Osteocyte (in vitro differentiated cells): ENCODE results near the gene MEIS2. TPM values are rescaled to one million over a fixed set of nuclear protein-coding genes. Genes with fewer than 3 reads are reported as not detected.

ENCODE experiments used
- DNase-seq: peaks from one replicate; pipeline ENCODE4 v3.0.0; 2021; ENCODE audit warnings: mixed read lengths; ENCODE audit not compliant: unreplicated experiment; ENCODE audit errors: extremely low spot score
- H3K27ac Mint-ChIP-seq: one replicate; pipeline ENCODE4 v1.8.0; 2021; ENCODE audit warnings: mild to moderate bottlenecking, mixed read lengths; ENCODE audit not compliant: unreplicated experiment
- H3K27me3 Mint-ChIP-seq: one replicate; pipeline ENCODE4 v1.8.0; 2021; ENCODE audit warnings: mixed read lengths; ENCODE audit not compliant: unreplicated experiment
- H3K36me3 Mint-ChIP-seq: one replicate; pipeline ENCODE4 v1.8.0; 2021; ENCODE audit warnings: mixed read lengths; ENCODE audit not compliant: unreplicated experiment
- H3K4me1 Mint-ChIP-seq: one replicate; pipeline ENCODE4 v1.8.0; 2021; ENCODE audit warnings: mixed read lengths; ENCODE audit not compliant: unreplicated experiment
- H3K4me3 Mint-ChIP-seq: one replicate; pipeline ENCODE4 v1.8.0; 2021; ENCODE audit warnings: mild to moderate bottlenecking, moderate library complexity, mixed read lengths; ENCODE audit not compliant: unreplicated experiment
- H3K9me3 Mint-ChIP-seq: one replicate; pipeline ENCODE4 v1.8.0; 2021; ENCODE audit warnings: mixed read lengths; ENCODE audit not compliant: unreplicated experiment
- total RNA-seq: library from RNA; stranded (reverse); gene quantifications from 2 replicates; pipeline ENCODE4 v1.2.1, GENCODE V29; 2021
- TF ChIP-seq, protein P1 (sequence below): fragments of 200-600 bp; sonication (generic); IDR thresholded peaks from 2 replicates; pipeline ENCODE4 v1.5.0; 2021; ENCODE audit warnings: antibody characterized with exemption, mild to moderate bottlenecking, moderate library complexity

Gene MEIS2
- total RNA-seq, 1 donor from 2014 or later, result 79.9 TPM

DNA sequence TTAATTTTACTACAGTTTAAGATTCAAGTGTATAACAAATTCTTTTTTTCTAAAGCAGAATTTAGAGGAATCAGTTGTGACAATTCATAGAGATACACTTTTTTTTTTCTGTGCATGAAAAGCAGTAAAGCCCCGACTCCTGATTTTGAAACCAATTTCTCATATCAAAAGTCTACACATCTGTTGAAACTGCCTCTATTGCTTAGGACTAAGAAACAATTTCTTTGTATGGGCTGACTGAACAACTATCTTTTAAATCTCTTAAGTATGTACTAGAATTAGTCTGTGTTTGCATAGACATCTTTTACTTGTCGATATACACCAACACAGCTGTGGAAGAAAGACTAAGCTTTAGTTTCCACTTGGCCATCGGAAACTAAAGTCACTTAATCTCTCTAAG lies 127.6 kb downstream of the MEIS2 start:
- no peak overlapping the region for H3K27ac Mint-ChIP-seq
- H3K36me3 Mint-ChIP-seq, result peaks cover 23% of the 10 kb centered on the region

GRCh38 chr15:36970522-36970921 lies 129.8 kb downstream of the MEIS2 start:
- TF ChIP-seq, protein P1, sequence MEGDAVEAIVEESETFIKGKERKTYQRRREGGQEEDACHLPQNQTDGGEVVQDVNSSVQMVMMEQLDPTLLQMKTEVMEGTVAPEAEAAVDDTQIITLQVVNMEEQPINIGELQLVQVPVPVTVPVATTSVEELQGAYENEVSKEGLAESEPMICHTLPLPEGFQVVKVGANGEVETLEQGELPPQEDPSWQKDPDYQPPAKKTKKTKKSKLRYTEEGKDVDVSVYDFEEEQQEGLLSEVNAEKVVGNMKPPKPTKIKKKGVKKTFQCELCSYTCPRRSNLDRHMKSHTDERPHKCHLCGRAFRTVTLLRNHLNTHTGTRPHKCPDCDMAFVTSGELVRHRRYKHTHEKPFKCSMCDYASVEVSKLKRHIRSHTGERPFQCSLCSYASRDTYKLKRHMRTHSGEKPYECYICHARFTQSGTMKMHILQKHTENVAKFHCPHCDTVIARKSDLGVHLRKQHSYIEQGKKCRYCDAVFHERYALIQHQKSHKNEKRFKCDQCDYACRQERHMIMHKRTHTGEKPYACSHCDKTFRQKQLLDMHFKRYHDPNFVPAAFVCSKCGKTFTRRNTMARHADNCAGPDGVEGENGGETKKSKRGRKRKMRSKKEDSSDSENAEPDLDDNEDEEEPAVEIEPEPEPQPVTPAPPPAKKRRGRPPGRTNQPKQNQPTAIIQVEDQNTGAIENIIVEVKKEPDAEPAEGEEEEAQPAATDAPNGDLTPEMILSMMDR, result no peak
- no peak for DNase-seq
- Mint-ChIP-seq H3K27ac (no peak overlapping the region), H3K9me3 (no peaks in the 10 kb centered on the region), H3K36me3 (peaks cover 21% of the 10 kb centered on the region), H3K4me3 (no peak overlapping the region), H3K27me3 (no peaks in the 10 kb centered on the region), H3K4me1 (peaks cover 4% of the 10 kb centered on the region)

More for the DNA sequence above, 127.6 kb downstream of the MEIS2 start:
- Mint-ChIP-seq H3K27me3 (no peaks in the 10 kb centered on the region), H3K9me3 (no peaks in the 10 kb centered on the region), H3K4me3 (no peak overlapping the region), H3K4me1 (peaks cover 4% of the 10 kb centered on the region)
- DNase-seq, result no peak
- TF ChIP-seq, protein P1, result no peak

DNA sequence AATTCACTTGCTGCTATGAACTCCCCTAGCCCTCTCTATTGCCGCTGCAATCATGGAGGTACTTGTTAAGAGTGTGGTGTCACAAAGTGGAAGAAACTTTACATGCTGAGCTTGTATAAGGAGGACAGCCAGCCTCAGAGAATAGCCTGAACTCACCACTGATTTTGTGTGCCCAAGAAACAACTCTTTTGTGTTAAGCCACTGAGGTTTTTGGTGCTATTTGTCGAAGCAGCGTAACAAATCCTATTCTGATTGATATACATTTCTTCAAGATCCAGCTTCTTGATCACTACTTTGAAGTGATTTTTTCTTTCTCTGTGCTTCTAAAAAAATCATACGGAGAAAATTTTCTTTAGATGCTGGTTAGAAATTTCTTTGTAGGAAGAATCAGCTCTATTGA lies 132.4 kb downstream of the MEIS2 start:
- Mint-ChIP-seq H3K27me3 (no peaks in the 10 kb centered on the region), H3K9me3 (no peaks in the 10 kb centered on the region), H3K36me3 (peaks cover 18% of the 10 kb centered on the region), H3K4me1 (peaks cover 5% of the 10 kb centered on the region), H3K4me3 (no peak overlapping the region), H3K27ac (no peak overlapping the region)
- no peak for DNase-seq
- TF ChIP-seq, protein P1, result no peak

GRCh38 chr15:36966708-36967107 lies 133.6 kb downstream of the MEIS2 start:
- H3K36me3 Mint-ChIP-seq, result peaks cover 15% of the 10 kb centered on the region
- TF ChIP-seq, protein P1, result no peak
- no peak overlapping the region for H3K4me3 Mint-ChIP-seq
- no peak for DNase-seq
- peaks cover 3% of the 10 kb centered on the region for H3K4me1 Mint-ChIP-seq
- no peaks in the 10 kb centered on the region for H3K27me3 Mint-ChIP-seq
- H3K27ac Mint-ChIP-seq, result no peak overlapping the region
- no peaks in the 10 kb centered on the region for H3K9me3 Mint-ChIP-seq

- no peak overlapping the region for H3K4me3 Mint-ChIP-seq
- H3K9me3 Mint-ChIP-seq, result no peaks in the 10 kb centered on the region
- DNase-seq, result no peak
- peaks cover 15% of the 10 kb centered on the region for H3K36me3 Mint-ChIP-seq
- H3K4me1 Mint-ChIP-seq, result peaks cover 8% of the 10 kb centered on the region
- H3K27ac Mint-ChIP-seq, result no peak overlapping the region
- no peaks in the 10 kb centered on the region for H3K27me3 Mint-ChIP-seq
- TF ChIP-seq, protein P1, result no peak
Observed at GRCh38 chr15:36965570-36966342, 134.6 kb downstream of the MEIS2 start.
